A673 (cell line): Measurements from ENCODE around the gene ADCY6. TPM values are rescaled to one million over a fixed set of nuclear protein-coding genes. Genes with fewer than 3 reads are reported as not detected.
A peak's percentile ranks its signal among the peaks of the same experiment; 100 is the strongest.

Experiments used
- BruUV-seq: library from RNA; stranded (reverse); fragments of 400-500 nt; replicated peaks from 2 replicates; lab custom pipeline; 2021; lab: Mats Ljungman, UMichigan
- CTCF ChIA-PET: fragments of 300-600 bp; sonication (Branson Sonifier 250); formaldehyde crosslinking; loops from one replicate; lab custom pipeline; 2022; ENCODE audit warnings: antibody characterized with exemption; lab: Charles Lee
- POLR2A ChIA-PET: fragments of 300-600 bp; sonication (Branson Sonifier 250); formaldehyde crosslinking; loops from one replicate; lab custom pipeline; 2022; ENCODE audit warnings: antibody characterized with exemption; ENCODE audit not compliant: low non-redundant PET; lab: Charles Lee
- DNase-seq: peaks from one replicate; pipeline ENCODE4 v3.0.0-alpha.2; 2015; ENCODE audit warnings: low spot score
- H3K27ac ChIP-seq: fragments of 200-600 bp; sonication (generic); 2 replicates; pipeline ENCODE4 v1.5.1; 2016; ENCODE audit warnings: mixed run types, low read depth, mild to moderate bottlenecking, mixed read lengths, antibody characterized with exemption, low read length; ENCODE audit not compliant: poor library complexity, severe bottlenecking
- H3K27me3 ChIP-seq: fragments of 200-600 bp; sonication (generic); replicated peaks from 2 replicates; pipeline ENCODE4 v1.6.1; 2017; ENCODE audit warnings: mixed run types, low read depth, mild to moderate bottlenecking, mixed read lengths, antibody characterized with exemption, low read length; ENCODE audit not compliant: insufficient read depth, poor library complexity
- H3K36me3 ChIP-seq: fragments of 200-600 bp; sonication (generic); 2 replicates; pipeline ENCODE4 v1.6.1; 2016; ENCODE audit warnings: mixed run types, mild to moderate bottlenecking, mixed read lengths, antibody characterized with exemption, low read length; ENCODE audit not compliant: insufficient read depth, poor library complexity, severe bottlenecking
- H3K4me1 ChIP-seq: fragments of 200-600 bp; sonication (generic); 2 replicates; pipeline ENCODE4 v1.6.1; 2017; ENCODE audit warnings: mixed run types, mild to moderate bottlenecking, mixed read lengths, antibody characterized with exemption, low read length; ENCODE audit not compliant: insufficient read depth, poor library complexity, severe bottlenecking
- H3K4me3 ChIP-seq: fragments of 200-600 bp; sonication (generic); 2 replicates; pipeline ENCODE4 v1.5.1; 2016; ENCODE audit warnings: low read depth, mixed run types, mild to moderate bottlenecking, mixed read lengths, low read length; ENCODE audit not compliant: poor library complexity, severe bottlenecking
- H3K9me3 ChIP-seq: fragments of 200-600 bp; sonication (generic); 2 replicates; pipeline ENCODE4 v1.6.1; 2016; ENCODE audit warnings: mixed run types, low read depth, mild to moderate bottlenecking, mixed read lengths, antibody characterized with exemption, low read length; ENCODE audit not compliant: poor library complexity, severe bottlenecking
- EZH2 ChIP-seq: fragments of 200-600 bp; sonication (generic); IDR thresholded peaks from 2 replicates; pipeline ENCODE4 v1.6.1; 2017; ENCODE audit warnings: borderline replicate concordance, low read depth, mild to moderate bottlenecking, mixed read lengths, antibody characterized with exemption, low read length; ENCODE audit not compliant: poor library complexity, severe bottlenecking
- intact Hi-C: fragments of 100-400 bp; cut with micrococcal nuclease; formaldehyde crosslinking; loops from one replicate; pipeline ENCODE4 v1.10.0; 2022; ENCODE audit not compliant: unreplicated experiment
- total RNA-seq: library from RNA; stranded (reverse); gene quantifications from 2 replicates; pipeline ENCODE4 v1.2.3, GENCODE V29; 2021
- TF ChIP-seq, protein P1 (sequence below): fragments of 300-800, 200-600 bp; sonication (generic); conservative IDR thresholded peaks from 2 replicates; pipeline ENCODE4 v1.5.1; 2017; ENCODE audit warnings: low read depth, mild to moderate bottlenecking, antibody characterized with exemption, low read length, moderate library complexity, mixed read lengths

Gene ADCY6
- total RNA-seq, 1 experiment from 2014 or later: 6.8 TPM

DNA sequence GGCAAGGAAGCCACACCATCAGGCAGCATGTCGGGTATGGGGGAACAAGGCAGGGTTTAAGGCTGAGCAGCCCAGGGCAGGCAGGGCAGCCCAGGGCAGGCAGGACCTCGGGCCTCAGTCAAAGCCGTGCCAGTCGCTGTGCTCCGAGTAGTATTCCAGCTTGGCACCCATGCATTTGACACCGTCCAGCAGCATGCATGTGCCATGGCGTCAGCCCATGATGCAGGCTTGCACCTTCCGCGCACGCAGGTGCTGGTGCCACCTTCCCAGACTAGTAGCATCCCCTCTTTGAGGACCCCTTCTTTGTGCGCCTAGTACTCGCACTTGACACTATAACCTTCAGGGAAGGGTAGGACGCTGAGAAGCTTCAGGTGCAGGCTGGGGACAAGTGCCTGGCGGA lies 11.6 kb upstream of the ADCY6 start:
- H3K9me3 ChIP-seq: no peaks in the 10 kb centered on the region
- intact Hi-C loops: no loop called here
- no peaks in the 10 kb centered on the region for H3K36me3 ChIP-seq
- H3K27ac ChIP-seq: no peak overlapping the region
- no TSS peak for BruUV-seq
- H3K27me3 ChIP-seq: no peaks in the 10 kb centered on the region
- no peaks in the 10 kb centered on the region for H3K4me1 ChIP-seq
- ChIA-PET POLR2A (no interaction called here), CTCF (no interaction called here)
- no peak for TF ChIP-seq EZH2
- TF ChIP-seq, protein P1, sequence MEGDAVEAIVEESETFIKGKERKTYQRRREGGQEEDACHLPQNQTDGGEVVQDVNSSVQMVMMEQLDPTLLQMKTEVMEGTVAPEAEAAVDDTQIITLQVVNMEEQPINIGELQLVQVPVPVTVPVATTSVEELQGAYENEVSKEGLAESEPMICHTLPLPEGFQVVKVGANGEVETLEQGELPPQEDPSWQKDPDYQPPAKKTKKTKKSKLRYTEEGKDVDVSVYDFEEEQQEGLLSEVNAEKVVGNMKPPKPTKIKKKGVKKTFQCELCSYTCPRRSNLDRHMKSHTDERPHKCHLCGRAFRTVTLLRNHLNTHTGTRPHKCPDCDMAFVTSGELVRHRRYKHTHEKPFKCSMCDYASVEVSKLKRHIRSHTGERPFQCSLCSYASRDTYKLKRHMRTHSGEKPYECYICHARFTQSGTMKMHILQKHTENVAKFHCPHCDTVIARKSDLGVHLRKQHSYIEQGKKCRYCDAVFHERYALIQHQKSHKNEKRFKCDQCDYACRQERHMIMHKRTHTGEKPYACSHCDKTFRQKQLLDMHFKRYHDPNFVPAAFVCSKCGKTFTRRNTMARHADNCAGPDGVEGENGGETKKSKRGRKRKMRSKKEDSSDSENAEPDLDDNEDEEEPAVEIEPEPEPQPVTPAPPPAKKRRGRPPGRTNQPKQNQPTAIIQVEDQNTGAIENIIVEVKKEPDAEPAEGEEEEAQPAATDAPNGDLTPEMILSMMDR: no peak
- no peak for DNase-seq
- H3K4me3 ChIP-seq: no peak overlapping the region

DNA sequence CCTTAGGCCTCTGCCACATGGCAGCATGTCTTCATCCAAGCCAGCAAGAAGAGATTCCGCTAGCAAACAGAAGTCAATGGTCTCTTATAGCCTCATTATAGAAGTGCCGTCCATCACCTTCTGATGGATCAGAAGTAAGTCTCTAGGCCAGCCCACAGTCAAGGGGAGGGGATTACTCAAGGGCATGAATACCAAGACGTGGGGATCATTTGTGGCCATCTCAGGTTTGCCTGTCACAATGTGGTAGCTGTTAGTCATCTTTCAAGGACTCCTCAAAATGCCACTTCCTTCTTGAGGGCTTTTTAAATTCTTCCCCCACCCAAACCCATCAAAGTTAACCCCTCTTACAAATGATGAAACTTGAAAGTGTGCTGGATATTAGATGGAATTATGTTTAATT lies 8.1 kb upstream of the ADCY6 start:
- DNase-seq: no peak
- TF ChIP-seq EZH2: no peak
- TF ChIP-seq, protein P1: no peak
- ChIA-PET CTCF (interaction anchor here (1.6 kb wide), 1 partner anchor 44 kb away, joined by 13 read pairs; no protein-coding TSS in a partner anchor), POLR2A (no interaction called here)
- intact Hi-C loops: loop anchor here (1.0 to 10.0 kb wide), 2 partner anchors 44 to 172 kb away; no protein-coding TSS in a partner anchor
- no peak overlapping the region for H3K4me3 ChIP-seq
- no peaks in the 10 kb centered on the region for H3K4me1 ChIP-seq
- no TSS peak for BruUV-seq
- H3K36me3 ChIP-seq: no peaks in the 10 kb centered on the region
- H3K27ac ChIP-seq: no peak overlapping the region
- no peaks in the 10 kb centered on the region for H3K9me3 ChIP-seq
- no peaks in the 10 kb centered on the region for H3K27me3 ChIP-seq

DNA sequence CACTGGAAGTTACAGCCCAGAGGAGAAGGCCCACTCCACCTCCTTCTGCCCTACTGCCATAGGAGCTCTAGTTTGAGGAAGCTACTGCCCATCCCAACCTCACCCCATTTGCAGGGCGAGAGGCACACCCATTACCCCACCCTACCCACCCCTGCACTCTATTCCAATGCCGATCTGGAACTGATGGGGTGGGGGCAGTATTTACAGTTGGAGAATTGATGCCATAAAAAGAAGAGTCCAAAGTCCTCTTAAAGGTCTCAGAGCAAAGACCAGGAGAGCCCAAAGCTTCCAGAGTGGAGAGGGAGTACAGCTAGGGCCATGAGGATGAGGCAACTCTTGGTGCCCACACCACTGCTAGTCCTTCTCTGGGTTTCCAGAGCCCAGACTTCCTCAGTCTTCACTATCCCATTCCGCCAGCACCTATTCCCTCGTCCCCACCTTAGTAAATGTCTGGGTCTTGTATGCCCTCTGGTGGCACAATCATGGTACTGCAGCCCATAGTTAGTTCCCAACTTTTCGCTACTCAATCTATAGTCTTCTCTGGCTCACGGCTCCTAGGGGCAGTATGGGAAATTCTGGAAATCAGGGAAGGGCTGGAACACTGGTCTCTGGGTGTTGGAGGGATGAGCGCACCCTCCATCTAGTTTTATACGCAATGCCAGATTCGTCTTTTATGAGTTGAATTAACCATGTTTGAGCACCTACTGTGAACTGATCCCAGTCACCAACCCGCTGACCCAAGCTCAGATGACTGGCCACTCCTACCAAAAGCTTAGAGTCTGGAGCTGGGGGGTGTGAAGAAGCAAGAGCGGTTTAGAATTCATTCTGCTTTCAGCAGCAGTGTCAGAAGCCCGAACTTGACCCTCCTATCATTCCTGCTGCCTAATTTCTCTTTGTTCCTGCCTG lies 6.9 kb upstream of the ADCY6 start:
- Histone ChIP-seq H3K9me3 (no peaks in the 10 kb centered on the region), H3K27ac (no peak overlapping the region), H3K27me3 (no peaks in the 10 kb centered on the region), H3K36me3 (no peaks in the 10 kb centered on the region), H3K4me1 (no peaks in the 10 kb centered on the region), H3K4me3 (no peak overlapping the region)
- no TSS peak for BruUV-seq
- intact Hi-C loops: loop anchor here (1.0 to 10.0 kb wide), 2 partner anchors 43 to 171 kb away; no protein-coding TSS in a partner anchor
- peak; percentile 84 for DNase-seq
- TF ChIP-seq EZH2: no peak
- TF ChIP-seq, protein P1: peak; percentile 93
- ChIA-PET POLR2A (no interaction called here), CTCF (interaction anchor here (0.7 to 1.6 kb wide), 5 partner anchors 34 to 254 kb away, joined by 3 to 13 read pairs (median 7); no protein-coding TSS in a partner anchor)
